H1 (cell line): ENCODE measurements around the gene SPTAN1. TPM values are rescaled to one million over a fixed set of nuclear protein-coding genes. Genes with fewer than 3 reads are reported as not detected.

Experiments
- CTCF ChIA-PET: fragments of 300-600 bp; sonication (Branson Sonifier 250); formaldehyde crosslinking; loops from one replicate; lab custom pipeline; 2021; ENCODE audit not compliant: partially characterized antibody; lab: Charles Lee
- POLR2A ChIA-PET: fragments of 300-600 bp; sonication (Branson Sonifier 250); formaldehyde crosslinking; loops from one replicate; lab custom pipeline; 2021; ENCODE audit warnings: inconsistent platforms; ENCODE audit not compliant: partially characterized antibody; lab: Charles Lee
- DNase-seq, 2 experiments: peaks; one replicate each; pipeline versions ENCODE4 v3.0.0 to v3.0.0-alpha.2; 2010 to 2022; ENCODE audit warnings: low spot score in 2 of 2, low read depth in 1 of 2, mixed read lengths in 1 of 2
- FAIRE-seq: peaks from 2 replicates; lab custom pipeline; 2011; peaks lifted over from hg19 to GRCh38; lab: Jason Lieb, UNC
- H2AFZ ChIP-seq: 2 replicates; pipeline ENCODE4 v1.8.1; 2012; ENCODE audit warnings: low read length, inconsistent platforms
- H2AK5ac ChIP-seq: 2 replicates; pipeline ENCODE4 v1.6.1; 2013; ENCODE audit warnings: low read depth, low read length
- H2BK120ac ChIP-seq: replicated peaks from 2 replicates; pipeline ENCODE3; 2013; ENCODE audit warnings: low read depth, low read length, inconsistent platforms
- H2BK12ac ChIP-seq: 2 replicates; pipeline ENCODE4 v1.6.1; 2013; ENCODE audit warnings: low read depth, low read length
- H2BK15ac ChIP-seq: 2 replicates; pipeline ENCODE4 v1.6.1; 2013; ENCODE audit warnings: low read length
- H2BK20ac ChIP-seq: 2 replicates; pipeline ENCODE4 v1.6.1; 2013; ENCODE audit warnings: low read length
- H2BK5ac ChIP-seq: 2 replicates; pipeline ENCODE4 v1.6.1; 2013; ENCODE audit warnings: low read depth, low read length
- H3K14ac ChIP-seq: 2 replicates; pipeline ENCODE4 v1.6.1; 2013; ENCODE audit warnings: inconsistent platforms; ENCODE audit not compliant: insufficient read length
- H3K18ac ChIP-seq: 2 replicates; pipeline ENCODE4 v1.6.1; 2013; ENCODE audit warnings: low read length; ENCODE audit errors: extremely low read depth
- H3K23ac ChIP-seq: 2 replicates; pipeline ENCODE4 v1.6.1; 2013; ENCODE audit warnings: inconsistent platforms; ENCODE audit not compliant: insufficient read length
- H3K23me2 ChIP-seq: 2 replicates; pipeline ENCODE4 v1.6.1; 2013; ENCODE audit warnings: low read depth, low read length
- H3K27ac ChIP-seq: 2 replicates; pipeline ENCODE4 v1.6.1; 2011; ENCODE audit warnings: low read depth, low read length, inconsistent platforms
- H3K27me3 ChIP-seq, 4 experiments: replicated peaks in 1 of 4; 1 replicate in 1 of 4; 2 replicates in 3 of 4; pipeline versions ENCODE4 v1.6.1 to v1.8.1; 2011 to 2013; ENCODE audit warnings: low read length in 3 of 4, mild to moderate bottlenecking in 3 of 4, inconsistent platforms in 2 of 4, mixed read lengths in 2 of 4, moderate library complexity in 1 of 4; ENCODE audit not compliant: control insufficient read depth in 3 of 4, insufficient read depth in 3 of 4; ENCODE audit errors: extremely low read depth in 1 of 4
- H3K36me3 ChIP-seq, 4 experiments: 2 replicates each; pipeline versions ENCODE4 v1.6.1 to v1.8.1; 2011 to 2013; ENCODE audit warnings: mild to moderate bottlenecking in 4 of 4, low read length in 3 of 4, moderate library complexity in 2 of 4, control low read depth in 1 of 4, inconsistent platforms in 1 of 4; ENCODE audit not compliant: insufficient read depth in 4 of 4, control insufficient read depth in 2 of 4
- H3K4ac ChIP-seq: replicated peaks from 2 replicates; pipeline ENCODE3; 2013; ENCODE audit warnings: low read length, low read depth, mixed read lengths, inconsistent platforms; ENCODE audit not compliant: insufficient read length
- H3K4me1 ChIP-seq, 4 experiments: replicated peaks in 1 of 4; 1 replicate in 1 of 4; 2 replicates in 3 of 4; pipeline versions ENCODE4 v1.6.1 to v1.8.1; 2011 to 2013; ENCODE audit warnings: low read length in 3 of 4, inconsistent platforms in 2 of 4, mixed read lengths in 1 of 4; ENCODE audit not compliant: insufficient read depth in 4 of 4, control insufficient read depth in 3 of 4
- H3K4me2 ChIP-seq, 2 experiments: 2 replicates each; pipeline versions ENCODE4 v1.6.1 to v1.8.1; 2011 to 2013; ENCODE audit warnings: low read depth in 2 of 2, low read length in 2 of 2, control low read depth in 1 of 2, inconsistent platforms in 1 of 2, mild to moderate bottlenecking in 1 of 2; ENCODE audit not compliant: insufficient read depth in 1 of 2
- H3K4me3 ChIP-seq, 4 experiments: fragments of 200-600, 300-600 bp in 1 of 4; sonication (generic), shearing (Covaris generic), sonication (Bioruptor Twin) in 1 of 4; 2 replicates each; pipeline versions ENCODE4 v1.5.1 to v1.8.1; 2011 to 2016; ENCODE audit warnings: low read length in 4 of 4, low read depth in 3 of 4, control low read depth in 2 of 4, inconsistent platforms in 2 of 4, mild to moderate bottlenecking in 2 of 4, mixed read lengths in 1 of 4, moderate library complexity in 1 of 4; ENCODE audit not compliant: insufficient read depth in 2 of 4; ENCODE audit errors: extremely low read depth in 1 of 4
- H3K56ac ChIP-seq: replicated peaks from 2 replicates; pipeline ENCODE3; 2013; ENCODE audit warnings: low read depth, mild to moderate bottlenecking, mixed read lengths, low read length, inconsistent platforms; ENCODE audit not compliant: insufficient read length
- H3K79me1 ChIP-seq: 2 replicates; pipeline ENCODE4 v1.6.1; 2013; ENCODE audit warnings: low read depth, low read length, control low read depth
- H3K79me2 ChIP-seq, 2 experiments: 2 replicates each; pipeline versions ENCODE4 v1.6.1 to v1.8.1; 2012 to 2013; ENCODE audit warnings: low read length in 2 of 2, mild to moderate bottlenecking in 2 of 2, inconsistent platforms in 1 of 2; ENCODE audit not compliant: insufficient read depth in 2 of 2, control insufficient read depth in 1 of 2
- H3K9ac ChIP-seq, 4 experiments: replicated peaks in 1 of 4; 1 replicate in 1 of 4; 2 replicates in 3 of 4; pipeline versions ENCODE4 v1.6.1 to v1.8.1; 2011 to 2013; ENCODE audit warnings: low read depth in 3 of 4, low read length in 3 of 4, control low read depth in 2 of 4, mild to moderate bottlenecking in 2 of 4, moderate library complexity in 2 of 4, inconsistent platforms in 1 of 4; ENCODE audit errors: extremely low read depth in 1 of 4
- H3K9me3 ChIP-seq, 2 experiments: 2 replicates each; pipeline versions ENCODE4 v1.6.1 to v1.8.1; 2012 to 2013; ENCODE audit warnings: mild to moderate bottlenecking in 2 of 2, moderate library complexity in 2 of 2, control low read depth in 1 of 2, inconsistent platforms in 1 of 2, low read depth in 1 of 2, low read length in 1 of 2, mixed read lengths in 1 of 2; ENCODE audit not compliant: insufficient read depth in 2 of 2
- H4K20me1 ChIP-seq, 2 experiments: replicated peaks in 1 of 2; 2 replicates each; pipeline versions ENCODE3 to v1.8.1; 2011 to 2013; ENCODE audit warnings: inconsistent platforms in 2 of 2, low read length in 2 of 2, mild to moderate bottlenecking in 1 of 2; ENCODE audit not compliant: insufficient read depth in 2 of 2, control insufficient read depth in 1 of 2
- H4K5ac ChIP-seq: 2 replicates; pipeline ENCODE4 v1.6.1; 2013; ENCODE audit warnings: low read length, low read depth, mixed read lengths, inconsistent platforms; ENCODE audit not compliant: insufficient read length
- H4K8ac ChIP-seq: 2 replicates; pipeline ENCODE4 v1.8.0; 2013; ENCODE audit warnings: mild to moderate bottlenecking, moderate library complexity, low read length, inconsistent platforms; ENCODE audit not compliant: insufficient read depth; ENCODE audit errors: extremely low read depth
- H4K91ac ChIP-seq: replicated peaks from 2 replicates; pipeline ENCODE3; 2013; ENCODE audit warnings: low read length, mixed read lengths, inconsistent platforms; ENCODE audit not compliant: insufficient read length
- CEBPB ChIP-seq: IDR thresholded peaks from 2 replicates; pipeline ENCODE4 v1.6.1; 2012; ENCODE audit warnings: low read depth, low read length
- CTCF ChIP-seq, 3 experiments: IDR thresholded peaks; 1 replicate in 2 of 3; 2 replicates in 1 of 3; pipeline versions ENCODE4 v1.5.1 to v1.6.1; 2011; ENCODE audit warnings: low read length in 3 of 3, mild to moderate bottlenecking in 3 of 3, inconsistent platforms in 2 of 3, low read depth in 1 of 3, moderate library complexity in 1 of 3; ENCODE audit not compliant: insufficient read depth in 1 of 3; ENCODE audit errors: control extremely low read depth in 1 of 3
- HDAC2 ChIP-seq, 2 experiments: fragments of 300-600 bp in 1 of 2; sonication (generic) in 1 of 2; IDR thresholded peaks; 2 replicates each; pipeline ENCODE4 v1.6.1; 2011 to 2012; ENCODE audit warnings: low read depth in 2 of 2, low read length in 2 of 2, mild to moderate bottlenecking in 2 of 2, moderate library complexity in 2 of 2, borderline replicate concordance in 1 of 2, inconsistent platforms in 1 of 2
- NANOG ChIP-seq: IDR thresholded peaks from 2 replicates; pipeline ENCODE4 v1.6.1; 2011; ENCODE audit warnings: low read length, low read depth, mild to moderate bottlenecking, inconsistent platforms; ENCODE audit not compliant: insufficient read depth, poor library complexity, severe bottlenecking
- WGBS, 2 experiments: shearing (Covaris generic) in 1 of 2; methylation state at CpG; one replicate each; pipeline versions ENCODE4 v1.1.6 to v1.1.7; 2013 to 2015; ENCODE audit warnings: low lambda C conversion rate in 2 of 2, mixed read lengths in 2 of 2, inconsistent platforms in 1 of 2, low coverage in 1 of 2, missing lambda C conversion rate in 1 of 2; ENCODE audit not compliant: insufficient replicate concordance in 2 of 2, insufficient coverage in 1 of 2, insufficient read length in 1 of 2; ENCODE audit errors: extremely low coverage in 1 of 2, missing lambda C conversion rate in 1 of 2; 5-methylcytosine and 5-hydroxymethylcytosine counted together
- polyA plus RNA-seq, 7 experiments: library from polyadenylated mRNA; depleted of rRNA in 3 of 7; stranded (reverse) in 5 of 7; unstranded in 2 of 7; fragments of >200 nt in 5 of 7; fragments of 200-250 nt in 2 of 7; gene quantifications; 1 replicate in 5 of 7; 2 replicates in 1 of 7; 4 replicates in 1 of 7; pipeline versions ENCODE4 v1.2.1 to v1.2.3, GENCODE V29; 2011 to 2013; ENCODE audit warnings: missing spikeins in 2 of 7, mixed read lengths in 2 of 7
- total RNA-seq: library from RNA; stranded (reverse); fragmentation: NEBNext Ultra II Directional; extraction: Animal tissue kit (Norgen Biotek cat#: 25700); gene quantifications from 2 replicates; pipeline ENCODE4 v1.2.1, GENCODE V29; 2021

The SPTAN1 gene
- total and polyA plus RNA-seq, 2 of the 8 experiments (the other 6 are each of a cell fraction or from before 2014, with no cell fraction given), result 182 to 216 TPM

DNA sequence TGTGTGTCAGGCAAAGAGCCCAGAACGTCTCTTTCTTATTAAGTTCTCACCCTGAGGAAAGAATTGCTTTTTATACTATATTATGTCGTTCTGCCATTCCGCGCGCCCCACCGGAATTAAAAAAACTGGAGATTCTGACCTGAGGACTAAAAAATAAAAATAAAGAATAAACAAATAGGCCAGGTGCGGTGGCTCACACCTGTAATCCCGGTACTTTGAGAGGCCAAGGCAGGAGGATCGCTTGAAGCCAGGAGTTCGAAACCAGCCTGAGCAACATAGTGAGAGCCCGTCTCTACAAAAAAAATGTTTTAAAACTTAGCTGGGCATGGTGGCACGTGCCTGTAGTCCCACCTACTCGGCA, 104.9 kb downstream of the SPTAN1 start:
- WGBS, 2 experiments, result 92% methylated on average over 13 of the region's 13 CpGs; no CpG with 5 or more reads in 1 of the 2 experiments
- Histone ChIP-seq H3K9me3 (no peaks in the 10 kb centered on the region), H4K5ac (peak overlapping the region; percentile 100), H2AFZ (peak overlapping the region; percentile 100; the same call in 1 of the 2 replicates), H3K4me2 (peak overlapping the region; percentile 68 to 98; a peak in 3 of 4 replicates), H3K23ac (no peak overlapping the region), H3K36me3 (peaks cover 0 to 9% (median 0%) of the 10 kb centered on the region in 4 experiments; a peak in 1 of 8 replicates), H3K9ac (peak overlapping the region in 2 of 4 experiments; percentile 100; a peak in 2 of 7 replicates), H3K4me3 (peak overlapping the region in 1 of 4 experiments; percentile 66; a peak in 3 of 8 replicates), H3K56ac (no peak overlapping the region), H2BK12ac (peak overlapping the region; percentile 90), H3K79me2 (no peaks in the 10 kb centered on the region), H2BK120ac (no peak overlapping the region), H3K79me1 (no peaks in the 10 kb centered on the region; the same call in 1 of the 2 replicates), H2BK15ac (no peak overlapping the region), H3K4ac (no peak overlapping the region), H2BK5ac (no peak overlapping the region; the same call in 1 of the 2 replicates), H4K8ac (no peak overlapping the region), H2BK20ac (no peak overlapping the region), H4K91ac (peak overlapping the region; percentile 79), H3K23me2 (peaks cover 4% of the 10 kb centered on the region; the same call in 1 of the 2 replicates), H4K20me1 (peaks cover 0 to 2% of the 10 kb centered on the region in 2 experiments), H2AK5ac (no peak overlapping the region), H3K27me3 (no peaks in the 10 kb centered on the region), H3K18ac (no peak overlapping the region), H3K14ac (no peak overlapping the region), H3K4me1 (no peaks in the 10 kb centered on the region; a peak in 2 of 7 replicates), H3K27ac (peak overlapping the region; percentile 100)
- FAIRE-seq (no peak), DNase-seq (no peak)
- no peak for TF ChIP-seq NANOG
- TF ChIP-seq CEBPB, result no peak
- TF ChIP-seq CTCF (IDR thresholded peaks at IDR 0.05; ENCODE audit: control extremely low read depth in 1 of 3, insufficient read depth in 1 of 3, low read depth in 1 of 3, low read length in 3 of 3), result no peak
- peak in 1 of 2 experiments; percentile 64; a peak in 1 of 4 replicates for TF ChIP-seq HDAC2 (IDR thresholded peaks at IDR 0.05; ENCODE audit: borderline replicate concordance in 1 of 2, low read depth in 2 of 2, low read length in 2 of 2)
- ChIA-PET POLR2A (interaction anchor here (0.9 to 43.1 kb wide), 3 partner anchors 12 to 38 kb away, joined by 3 to 1197 read pairs (median 4); partner anchors contain the start of genes PKN3 and SET), CTCF (interaction anchor here (1.2 kb wide), 1 partner anchor 12 kb away, joined by 4 read pairs; no protein-coding TSS in a partner anchor)
